ENCODE measurements around the gene KCNMB4. TPM values are rescaled to one million over a fixed set of nuclear protein-coding genes. Genes with fewer than 3 reads are reported as not detected.

Gene KCNMB4
- total RNA-seq, 4 donors from 2014 or later = 0.18 to 1.9 (median 1.2) TPM; not detected in 1

GRCh38 chr12:70360218-70360617 lies 5.9 kb upstream of the KCNMB4 start:
- TF ChIP-seq CTCF (IDR thresholded peaks at IDR 0.05) (no peak), POLR2A (IDR thresholded peaks at IDR 0.05) (no peak)
- Histone ChIP-seq H3K9me3 (no peaks in the 10 kb centered on the region), H3K4me1 (peaks cover under 1 to 4% (median 2%) of the 10 kb centered on the region in 3 donors), H3K27ac (no peak overlapping the region), H3K4me3 (no peak overlapping the region), H3K27me3 (peaks cover 0 to 34% (median 0%) of the 10 kb centered on the region in 4 donors), H3K36me3 (peaks cover 0 to 8% (median 0%) of the 10 kb centered on the region in 3 donors)
- DNase-seq = no peak
- intact Hi-C loops (cut with DNase I) = no loop called here

- Histone ChIP-seq H3K4me3 (peak overlapping the region in 3 of 4 donors; percentile 58 to 78 (median 70)), H3K9me3 (no peaks in the 10 kb centered on the region), H3K27ac (no peak overlapping the region), H3K27me3 (peaks cover 0 to 66% (median 0%) of the 10 kb centered on the region in 4 donors), H3K4me1 (peaks cover 9 to 31% (median 13%) of the 10 kb centered on the region in 3 donors), H3K36me3 (no peaks in the 10 kb centered on the region)
- DNase-seq = no peak
- 22 to 26% methylated on average over 16 of the region's 16 CpGs for WGBS, 2 donors
- intact Hi-C loops (cut with DNase I) = no loop called here
- no peak for TF ChIP-seq POLR2A (IDR thresholded peaks at IDR 0.05)
- TF ChIP-seq CTCF (IDR thresholded peaks at IDR 0.05) = no peak
Observed at GRCh38 chr12:70364695-70365397, 1.2 kb upstream of the KCNMB4 start.

- no peaks in the 10 kb centered on the region for H3K36me3 ChIP-seq
- DNase-seq = no peak
- 0% methylated on average over 5 of the region's 6 CpGs for WGBS, 2 donors
- peaks cover 9 to 31% (median 13%) of the 10 kb centered on the region in 3 donors for H3K4me1 ChIP-seq
- no peaks in the 10 kb centered on the region for H3K9me3 ChIP-seq
- H3K27me3 ChIP-seq = peaks cover 0 to 67% (median 0%) of the 10 kb centered on the region in 4 donors
- H3K27ac ChIP-seq = no peak overlapping the region
- TF ChIP-seq POLR2A (IDR thresholded peaks at IDR 0.05) (no peak), CTCF (IDR thresholded peaks at IDR 0.05) (no peak)
- intact Hi-C loops (cut with DNase I) = no loop called here
- peak overlapping the region; percentile 52 to 78 (median 64) for H3K4me3 ChIP-seq
Observed at GRCh38 chr12:70365398-70365647, 767 bp upstream of the KCNMB4 start.

- H3K27ac ChIP-seq = peak overlapping the region in 3 of 4 donors; percentile 19 to 35 (median 19)
- H3K36me3 ChIP-seq = no peaks in the 10 kb centered on the region
- no peak for DNase-seq
- H3K9me3 ChIP-seq = no peaks in the 10 kb centered on the region
- TF ChIP-seq CTCF (IDR thresholded peaks at IDR 0.05) (no peak), POLR2A (IDR thresholded peaks at IDR 0.05) (no peak)
- H3K4me3 ChIP-seq = peak overlapping the region; percentile 52 to 78 (median 64)
- 0% methylated on average over 5 of the region's 69 CpGs; no CpG with 5 or more reads in 1 of the 2 donors for WGBS, 2 donors
- peaks cover 9 to 31% (median 13%) of the 10 kb centered on the region in 3 donors for H3K4me1 ChIP-seq
- peaks cover 0 to 67% (median 0%) of the 10 kb centered on the region in 4 donors for H3K27me3 ChIP-seq
- intact Hi-C loops (cut with DNase I) = no loop called here
Observed at GRCh38 chr12:70366581-70367257, 629 bp downstream of the KCNMB4 start.
